Stimulated activated CD4-positive, alpha-beta T cell treated with anti-CD3 and anti-CD28 coated beads, Interleukin-4, amount 100 ng/mL, for 1 hour (primary cell): ENCODE results near the gene FKBP5.

ENCODE experiments used
- DNase-seq: peaks from one replicate; pipeline ENCODE4 v3.0.0-alpha.2; 2020

Gene FKBP5

DNA sequence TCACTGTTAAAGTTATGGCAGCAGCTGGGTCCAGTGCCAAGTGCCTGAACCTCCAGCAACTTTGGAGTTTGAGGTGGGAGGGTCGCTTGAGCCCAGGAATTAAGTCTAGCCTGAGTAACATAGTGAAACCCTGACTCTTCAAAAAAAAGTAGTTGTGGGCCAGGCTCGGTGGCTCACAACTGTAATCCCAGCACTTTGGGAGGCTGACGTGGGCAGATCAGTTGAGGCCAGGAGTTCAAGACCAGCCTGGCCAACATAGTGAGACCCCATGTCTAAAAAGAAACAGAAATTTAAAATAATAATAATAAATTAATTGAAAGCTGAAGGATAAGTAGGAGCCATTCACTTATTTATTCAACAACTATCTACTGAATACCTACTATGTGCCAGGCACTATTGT lies 33.8 kb downstream of the FKBP5 start:
- no peak for DNase-seq

DNA sequence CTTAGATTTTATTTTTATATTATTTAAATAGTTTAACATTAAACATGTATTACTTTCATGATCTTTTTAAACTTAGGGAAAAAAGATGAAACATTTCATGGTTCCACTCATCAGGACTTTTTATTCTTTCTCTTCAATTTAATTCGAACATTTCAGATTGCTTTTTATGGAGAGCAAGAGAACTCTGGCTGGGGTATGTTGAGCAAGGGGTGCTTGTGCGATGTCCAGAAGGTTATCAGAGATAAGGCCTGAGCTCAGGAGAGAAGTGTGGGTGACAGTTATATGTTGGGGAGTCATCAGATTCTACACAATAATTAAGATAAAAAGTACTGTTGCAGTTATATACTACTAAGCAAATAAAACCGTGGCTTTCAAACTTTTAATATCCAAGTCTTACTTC lies 37.5 kb downstream of the FKBP5 start:
- no peak for DNase-seq

DNA sequence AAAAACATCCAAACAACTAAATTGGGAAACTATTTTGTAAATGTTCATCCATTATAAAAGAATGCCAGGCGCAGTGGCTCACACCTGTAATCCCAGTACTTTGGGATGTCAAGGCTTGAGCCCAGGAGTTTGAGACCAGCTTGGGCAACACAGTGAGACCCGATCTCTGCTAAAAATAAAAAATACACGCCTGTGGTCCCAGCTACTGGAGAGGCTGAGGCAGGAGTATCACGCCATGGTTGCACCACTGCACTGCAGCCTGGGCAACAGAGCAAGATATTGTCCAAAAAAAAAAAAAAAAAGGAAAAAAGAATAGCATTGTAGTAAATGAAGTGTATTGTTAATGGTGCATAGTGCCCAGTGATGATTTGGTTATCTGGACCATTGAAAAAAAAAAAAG lies 38.7 kb downstream of the FKBP5 start:
- no peak for DNase-seq

DNA sequence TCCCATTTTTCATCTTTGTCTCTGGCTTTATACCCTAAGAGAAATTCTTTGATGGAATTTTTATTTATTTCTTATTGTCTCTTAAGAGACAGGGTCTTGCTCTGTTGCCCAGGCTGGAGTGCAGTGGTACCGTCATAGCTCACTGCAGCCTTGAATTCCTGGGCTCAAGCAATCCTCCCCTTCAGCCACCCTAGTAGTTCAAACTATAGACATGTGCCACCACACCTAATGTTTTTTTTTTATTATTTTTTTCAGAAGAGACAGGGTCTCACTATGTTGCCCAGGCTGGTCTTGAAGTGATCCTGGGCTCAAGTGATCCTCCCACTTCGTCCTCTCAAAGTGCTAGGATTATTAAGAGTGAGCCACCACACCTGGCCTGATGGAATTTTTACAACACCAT lies 40.5 kb downstream of the FKBP5 start:
- DNase-seq = no peak

DNA sequence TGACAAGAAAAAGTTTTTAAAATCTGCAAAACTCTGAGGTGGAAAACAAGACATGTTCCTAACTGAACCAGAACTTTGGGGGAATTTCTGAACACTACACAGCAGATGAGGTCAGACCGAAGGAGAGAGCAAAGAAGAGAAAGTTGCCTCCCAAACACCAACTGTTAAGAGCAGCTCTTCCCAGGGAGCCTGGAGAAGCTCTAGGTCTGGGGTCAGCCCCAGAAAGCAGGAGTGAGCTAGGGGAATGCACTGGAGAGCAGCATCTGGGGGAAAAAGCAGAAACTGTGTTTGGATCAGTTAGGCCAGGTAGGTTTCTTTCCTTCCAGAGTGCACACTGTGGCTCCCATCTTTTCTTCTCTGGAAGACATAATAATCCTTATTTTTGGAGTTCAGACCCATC lies 41.3 kb downstream of the FKBP5 start:
- no peak for DNase-seq

DNA sequence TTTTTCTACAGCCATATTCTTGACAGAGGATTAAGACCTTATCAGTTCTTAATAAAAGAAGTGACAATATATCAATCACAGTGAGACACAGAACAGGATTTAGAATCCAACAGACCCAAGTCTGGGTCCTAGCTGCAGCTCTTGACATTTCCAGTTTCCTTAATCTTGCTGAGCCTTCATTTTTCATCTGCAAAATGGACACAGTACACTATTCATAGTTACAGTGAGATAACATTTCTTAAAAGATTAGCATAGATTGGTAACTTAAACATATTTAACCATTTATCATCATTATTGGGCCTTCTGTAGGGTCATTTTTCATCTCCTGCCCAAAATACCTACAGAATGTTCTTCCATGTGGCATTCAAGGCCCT lies 45.6 kb downstream of the FKBP5 start:
- no peak for DNase-seq

DNA sequence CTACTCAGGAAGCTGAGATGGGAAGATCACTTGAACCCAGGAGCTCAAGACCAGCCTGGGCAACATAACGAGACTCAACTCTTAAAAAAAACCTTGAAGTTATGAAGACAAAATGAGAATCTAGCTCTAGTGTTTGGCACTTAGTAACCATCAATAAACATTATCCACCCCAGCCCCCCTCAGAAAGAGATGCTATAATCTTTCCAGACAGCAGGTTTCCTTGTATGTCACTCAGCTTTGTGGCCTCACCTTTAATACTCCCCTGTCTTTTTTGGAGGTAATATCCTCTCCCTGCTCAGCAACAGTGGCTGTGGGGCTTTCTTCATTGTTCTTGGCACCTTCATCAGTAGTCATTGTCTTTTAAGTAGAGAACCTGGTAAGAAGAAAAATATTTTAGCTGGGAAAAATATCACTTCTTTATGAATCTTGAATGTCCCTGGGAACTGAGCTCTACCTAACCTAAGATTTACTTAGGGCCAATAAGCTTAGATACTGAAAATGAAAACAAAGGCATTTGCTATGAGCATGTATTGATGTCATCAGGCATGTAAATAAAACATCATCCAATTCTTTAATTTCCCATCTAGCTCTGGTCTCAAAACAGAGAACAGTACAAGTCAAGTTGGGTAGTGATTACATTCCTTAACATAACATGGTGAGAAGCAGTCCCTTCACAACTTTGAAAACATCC lies 46.1 kb downstream of the FKBP5 start:
- DNase-seq = no peak

DNA sequence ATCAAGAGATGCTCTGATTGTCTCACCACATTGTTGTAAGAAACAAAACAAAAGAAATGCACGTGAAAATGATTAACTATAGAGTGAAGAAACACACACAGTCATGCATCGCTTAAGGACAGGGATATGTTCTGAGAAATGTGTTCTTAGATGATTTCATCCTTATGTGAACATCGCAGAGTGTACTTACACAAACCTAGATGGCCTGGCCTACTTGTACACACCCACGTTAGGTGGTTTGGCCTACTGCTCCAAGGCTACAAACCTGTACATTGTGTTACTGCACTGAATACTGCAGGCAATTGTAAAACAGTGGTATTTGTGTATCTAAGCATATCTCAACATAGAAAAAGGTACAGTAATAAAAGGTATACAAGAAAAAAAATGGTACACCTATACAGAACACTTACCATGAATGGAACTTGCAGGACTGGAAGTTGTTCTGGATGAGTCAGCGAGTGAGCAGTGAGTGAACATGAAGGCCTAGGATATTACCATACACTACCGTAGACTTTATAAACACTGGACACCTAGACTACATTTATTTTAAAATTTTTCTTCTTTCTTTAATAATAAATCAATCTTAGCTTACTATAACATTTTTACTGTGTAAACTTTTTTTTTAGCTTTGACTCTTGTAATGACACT lies 48.6 kb downstream of the FKBP5 start:
- DNase-seq = no peak

DNA sequence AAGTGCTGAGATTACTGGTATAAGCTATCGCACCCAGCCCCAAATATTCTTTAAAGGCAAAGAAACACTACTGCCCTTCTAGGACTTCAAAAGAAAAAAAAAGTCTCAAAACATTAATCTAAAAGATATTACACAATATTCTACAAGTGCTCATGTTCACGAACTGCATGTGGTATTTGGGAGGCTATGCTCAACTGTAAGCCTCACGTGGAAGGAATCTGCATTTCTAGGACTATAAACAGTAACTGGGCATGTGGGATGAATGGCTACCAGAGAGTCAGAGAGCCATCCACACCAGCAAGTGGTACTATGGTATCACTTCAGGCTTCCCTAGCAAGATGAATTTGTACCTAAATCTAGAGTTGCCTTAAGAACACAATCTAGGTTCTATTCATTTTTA lies 50.0 kb downstream of the FKBP5 start:
- DNase-seq = no peak

DNA sequence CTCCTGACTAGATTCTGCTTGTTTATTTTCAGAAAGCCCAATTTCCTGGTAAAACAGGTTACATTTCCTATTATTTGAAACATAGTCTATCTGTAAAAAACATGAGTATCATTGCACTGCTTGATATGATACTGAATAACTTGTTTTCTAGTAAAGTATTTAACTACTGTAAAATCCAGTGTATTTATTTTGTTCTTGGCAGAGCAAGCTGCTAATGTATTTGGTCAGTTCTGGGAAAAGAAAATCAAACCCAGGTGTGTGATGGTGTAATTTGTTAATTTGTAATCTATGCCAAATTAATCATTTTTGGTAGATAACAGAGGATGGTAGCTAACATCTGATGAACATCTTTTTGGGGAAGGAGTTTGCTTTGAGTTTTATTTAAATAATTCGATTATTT lies 50.8 kb downstream of the FKBP5 start:
- no peak for DNase-seq

DNA sequence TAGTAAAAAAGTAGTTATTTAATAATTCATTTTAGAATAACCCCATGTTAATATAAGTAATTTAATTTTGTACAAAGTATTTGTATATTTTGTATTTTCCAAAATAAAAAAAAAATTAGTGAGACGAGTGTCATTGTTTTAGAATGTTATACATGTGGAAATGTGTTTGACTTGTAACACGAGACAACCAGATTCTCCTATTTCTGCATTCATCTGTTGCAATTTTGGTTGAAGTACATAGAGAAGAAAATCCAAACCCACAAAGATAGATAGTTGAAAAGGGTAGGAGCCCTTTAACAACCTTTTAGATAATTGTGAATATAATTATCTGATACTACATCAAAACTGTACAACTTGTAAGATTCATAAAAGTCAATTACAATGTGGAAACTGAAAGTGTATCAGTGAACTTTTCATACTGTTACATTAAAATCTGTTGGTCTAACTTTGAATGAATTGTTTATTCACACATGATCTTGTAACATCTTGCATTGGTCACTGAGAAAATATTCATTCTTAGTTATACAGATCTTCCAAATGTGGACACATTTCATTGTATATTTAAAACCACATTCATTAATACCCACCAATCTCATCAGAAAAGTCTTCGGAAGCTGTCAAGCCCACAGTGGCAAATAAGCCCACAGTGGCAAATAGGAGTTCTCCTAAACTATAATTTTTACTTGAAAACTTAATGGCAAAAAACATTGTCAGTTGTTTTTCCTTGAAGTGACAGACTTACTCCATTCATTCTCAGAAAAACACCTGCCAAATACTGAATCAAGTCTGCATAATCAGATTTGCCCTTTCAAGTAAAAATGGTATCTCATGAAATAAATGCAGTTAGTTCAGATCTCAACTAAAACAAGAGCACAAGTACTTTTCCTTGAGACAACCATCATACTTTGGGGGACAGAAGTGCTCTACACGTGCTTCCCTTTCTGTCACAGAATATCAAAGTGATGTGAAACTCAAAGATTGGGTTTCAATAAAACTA lies 52.8 kb downstream of the FKBP5 start:
- no peak for DNase-seq

DNA sequence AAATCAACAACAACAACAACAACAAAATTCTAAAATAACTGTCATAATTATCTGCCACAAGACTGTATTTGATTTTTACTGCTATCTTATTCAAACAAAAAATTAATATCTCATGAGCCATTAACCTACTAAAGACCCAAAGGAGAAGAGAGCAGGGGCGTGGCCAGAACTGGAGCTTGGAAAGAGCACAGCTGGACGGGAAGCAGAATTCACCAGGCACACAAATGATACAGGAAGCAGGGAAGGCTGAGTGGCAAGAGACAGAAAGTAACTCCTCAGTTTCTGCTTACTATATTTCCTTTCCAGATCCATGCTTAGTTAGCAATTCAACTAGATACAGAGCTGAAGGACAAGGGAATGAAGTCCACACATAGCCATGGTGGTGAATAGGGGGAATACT lies 54.4 kb downstream of the FKBP5 start:
- no peak for DNase-seq

DNA sequence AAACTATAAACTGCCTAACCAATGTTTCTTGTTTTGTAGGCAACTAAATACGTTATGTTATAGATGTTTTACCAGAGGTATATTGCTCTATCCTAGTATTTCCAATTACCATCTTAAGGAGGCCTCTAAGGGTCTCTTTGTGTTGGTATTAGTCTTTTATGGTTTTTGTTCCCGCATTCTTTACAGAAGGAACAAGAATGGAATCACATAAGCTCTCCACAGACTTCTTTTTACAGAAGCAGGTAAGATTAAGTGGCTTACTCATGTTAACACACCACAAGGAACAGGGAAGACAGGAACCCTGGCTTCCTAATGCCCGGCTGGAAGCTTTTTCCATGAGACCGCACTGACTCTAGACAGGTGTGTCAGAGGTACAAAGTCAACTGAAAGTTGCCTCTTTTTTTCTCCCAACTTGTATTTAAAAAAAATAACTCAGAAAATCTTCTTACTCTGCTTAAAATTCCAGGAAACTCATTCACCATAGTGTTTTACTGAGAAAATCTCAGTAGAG lies 55.1 kb downstream of the FKBP5 start:
- no peak for DNase-seq

DNA sequence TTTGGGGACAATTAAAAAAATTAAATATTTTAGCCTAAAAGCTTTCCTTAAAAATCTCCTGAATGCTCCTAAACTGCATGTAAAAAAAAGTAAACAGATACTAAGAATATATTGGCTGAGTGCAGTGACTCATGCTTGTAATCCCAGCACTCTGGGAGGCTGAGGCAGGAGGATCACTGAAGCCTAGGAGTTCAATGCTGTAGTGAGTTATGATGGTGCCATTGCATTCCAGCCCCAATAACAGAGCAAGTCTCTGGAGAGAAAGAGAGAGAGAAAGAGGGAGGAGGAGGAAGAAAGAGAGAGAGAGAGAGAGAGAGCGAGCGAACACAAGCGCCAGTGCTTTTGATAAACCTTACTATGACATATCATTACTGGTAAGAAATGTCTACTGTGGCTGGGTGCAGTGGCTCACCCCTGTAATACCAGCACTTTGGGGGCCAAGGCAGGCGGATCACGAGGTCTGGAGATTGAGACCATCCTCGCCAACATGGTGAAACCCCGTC lies 58.8 kb downstream of the FKBP5 start:
- DNase-seq = no peak

DNA sequence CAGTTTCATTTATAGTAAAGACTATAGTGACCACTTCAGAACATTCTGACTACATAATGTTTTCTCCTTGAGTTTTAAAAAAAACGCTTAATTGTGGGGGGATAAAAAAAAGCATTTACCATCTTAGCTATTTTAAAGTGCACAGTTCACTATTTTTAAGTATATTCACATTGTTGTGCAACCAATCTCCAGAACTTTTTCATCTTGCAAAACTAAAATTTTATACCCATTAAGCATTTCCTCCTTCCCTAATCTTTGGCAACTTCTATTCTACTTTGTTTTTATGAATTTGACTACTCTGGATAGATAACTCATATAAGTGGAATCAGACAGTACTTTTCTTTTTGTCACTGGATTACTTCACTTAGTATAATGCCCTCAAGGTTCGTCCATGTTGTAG lies 62.3 kb downstream of the FKBP5 start:
- DNase-seq = no peak

DNA sequence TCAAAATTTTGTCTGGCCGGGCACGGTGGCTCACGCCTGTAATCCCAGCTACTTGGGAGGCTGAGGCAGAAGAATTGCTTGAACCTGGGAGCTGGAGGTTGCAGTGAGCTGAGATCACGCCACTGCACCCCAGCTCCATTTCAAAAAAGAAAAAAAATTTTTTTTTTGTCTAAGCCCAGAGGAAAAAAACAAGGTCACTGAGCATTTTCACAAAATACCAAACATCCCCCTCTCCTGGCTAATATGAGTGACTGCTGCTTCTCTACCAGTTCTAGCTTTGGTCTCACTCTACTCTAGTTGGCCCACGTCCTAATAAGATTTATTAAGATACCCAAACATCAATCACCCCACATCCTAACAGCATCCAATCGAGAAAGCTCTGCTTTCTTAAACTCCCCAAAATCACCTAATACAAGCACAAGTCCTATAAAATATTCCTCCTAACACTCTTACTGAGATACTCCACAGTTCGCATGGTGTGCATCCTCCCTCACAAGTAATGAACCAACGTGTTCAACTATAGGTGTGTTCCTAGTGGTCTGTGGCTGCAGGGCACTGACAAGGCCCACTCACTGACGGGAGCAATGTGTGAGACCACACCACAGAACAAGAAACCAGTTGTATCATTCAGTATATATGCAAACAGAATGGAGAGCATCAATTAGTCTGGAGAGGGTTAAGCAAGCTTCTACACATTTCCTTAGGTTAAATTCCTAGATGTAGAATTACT lies 64.2 kb downstream of the FKBP5 start:
- no peak for DNase-seq

DNA sequence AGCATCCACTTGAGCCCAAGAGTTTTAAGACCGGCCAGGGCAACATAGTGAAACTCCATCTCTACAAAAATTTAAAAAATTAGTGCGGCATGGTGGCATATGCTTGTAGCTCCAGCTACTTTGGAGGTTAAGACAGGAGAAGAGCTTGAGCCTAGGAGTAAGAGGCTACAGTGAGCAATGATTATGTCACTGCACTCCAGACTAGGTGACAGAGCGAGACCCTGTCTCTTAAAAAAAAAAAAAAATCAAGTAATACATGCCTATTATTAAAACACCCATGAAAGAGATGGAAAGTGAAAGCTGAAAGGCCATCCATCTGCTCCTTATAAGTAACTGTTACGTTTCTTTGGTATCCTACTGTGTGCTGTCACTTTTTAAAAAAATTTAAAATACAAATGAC lies 66.4 kb downstream of the FKBP5 start:
- no peak for DNase-seq

DNA sequence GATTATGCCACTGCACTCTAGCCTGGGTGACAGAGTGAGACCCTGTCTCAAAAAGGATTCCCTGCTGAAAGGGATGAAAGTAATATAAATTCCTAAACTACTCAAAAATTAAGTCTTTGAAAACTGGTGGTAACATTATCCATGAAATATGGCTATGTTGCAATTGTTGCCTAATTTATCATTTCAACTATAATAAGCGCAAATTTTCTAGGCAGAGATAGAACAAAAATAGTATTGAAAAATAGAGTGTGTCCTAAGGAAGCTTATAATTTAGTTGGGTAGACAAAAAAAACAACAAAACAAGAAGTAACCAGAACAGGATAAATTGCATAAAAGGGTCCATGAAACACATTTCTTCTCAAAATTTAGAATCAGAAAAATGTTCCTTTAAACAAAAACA lies 68.0 kb downstream of the FKBP5 start:
- no peak for DNase-seq

DNA sequence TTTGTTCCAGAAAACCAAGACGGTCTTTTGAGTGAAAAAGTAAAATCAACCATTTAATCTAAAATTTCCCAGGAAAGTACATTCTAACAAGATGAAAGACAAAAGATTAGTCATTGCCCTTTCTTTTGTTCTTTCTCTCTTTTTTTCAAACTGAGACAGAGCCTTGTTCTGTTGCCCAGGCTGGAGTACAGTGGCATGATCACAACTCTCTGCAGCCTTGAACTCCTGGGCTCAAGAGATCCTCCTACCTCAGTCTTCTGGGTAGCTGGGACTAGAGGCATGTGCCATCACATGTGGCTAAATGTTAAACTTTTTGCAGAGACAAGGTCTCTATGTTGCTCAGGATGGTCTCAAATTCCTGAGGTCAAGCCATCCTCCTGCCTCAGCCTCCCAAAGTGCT lies 75.0 kb downstream of the FKBP5 start:
- no peak for DNase-seq

DNA sequence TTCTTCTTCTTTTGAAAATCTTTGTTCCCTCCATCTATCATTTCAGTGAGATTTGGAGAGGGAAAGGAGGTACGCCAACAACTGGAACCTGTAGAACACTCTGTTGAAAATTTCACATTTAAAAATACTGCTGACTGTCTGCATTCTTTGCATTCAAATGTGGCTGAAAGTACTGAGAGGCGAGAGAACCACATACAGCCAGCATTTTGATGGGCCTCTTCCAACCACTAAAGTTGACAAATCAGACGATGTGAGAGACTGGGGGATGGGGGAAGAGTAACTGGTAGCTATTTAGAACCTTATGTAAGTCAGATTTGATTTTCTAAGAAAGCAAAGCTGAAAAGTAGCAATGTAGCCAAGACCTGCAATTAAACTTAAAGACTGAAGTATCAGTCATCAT lies 77.5 kb downstream of the FKBP5 start:
- no peak for DNase-seq

DNA sequence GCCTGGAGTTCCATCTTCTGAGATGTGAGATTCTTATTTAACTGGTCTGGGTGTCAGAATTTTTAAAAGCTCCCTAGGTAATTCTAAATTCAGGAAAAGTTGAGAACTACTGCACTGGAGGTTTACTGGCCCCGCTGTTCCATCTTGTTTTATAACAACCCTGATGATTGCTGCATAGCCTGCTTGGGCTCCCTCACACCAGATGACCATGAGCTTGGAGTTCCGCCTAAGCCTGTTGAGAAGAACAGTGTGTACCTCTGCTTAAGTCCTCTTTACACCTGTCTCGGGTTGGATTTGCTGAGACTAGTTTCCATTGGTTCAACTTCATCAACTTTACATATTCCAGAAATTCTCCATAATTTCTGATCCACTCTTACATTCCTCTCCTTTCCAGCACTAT lies 77.9 kb downstream of the FKBP5 start:
- DNase-seq = no peak

DNA sequence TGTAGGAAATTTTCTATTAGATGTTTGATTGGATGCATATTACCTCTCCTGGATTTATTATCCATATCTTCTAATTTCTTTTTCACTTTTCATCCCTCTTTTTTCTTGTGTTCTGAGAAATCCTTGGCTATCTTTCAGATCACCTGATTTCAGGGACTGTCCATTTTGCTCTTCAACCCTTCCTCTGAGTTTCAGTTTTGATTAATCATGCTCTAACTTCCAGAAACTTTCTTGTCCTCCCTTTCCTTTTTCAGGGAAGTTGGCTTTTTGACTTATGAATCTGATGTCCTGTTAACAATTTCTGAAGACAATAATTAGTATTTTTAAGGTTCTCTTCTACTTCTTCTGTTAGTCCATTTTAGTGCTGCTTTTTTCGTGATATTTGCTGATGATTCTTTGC lies 79.1 kb downstream of the FKBP5 start:
- DNase-seq = no peak
